ENCODE measurements around the gene HOXA5. TPM values are rescaled to one million over a fixed set of nuclear protein-coding genes. Genes with fewer than 3 reads are reported as not detected.

Gene HOXA5
- total RNA-seq, 2 experiments from 2014 or later = 3.4 to 7.4 TPM

GRCh38 chr7:27128034-27128433 lies 15.4 kb downstream of the HOXA5 start:
- H3K79me2 ChIP-seq (ENCODE audit: insufficient read depth, low read depth, low read length) = no peaks in the 10 kb centered on the region
- BruUV-seq (replicated peaks) = no TSS peak
- H3K4me1 ChIP-seq (ENCODE audit: insufficient read depth, low read length, poor library complexity, severe bottlenecking) = peaks cover 4% of the 10 kb centered on the region
- H3K4me3 ChIP-seq (ENCODE audit: low read depth, low read length, poor library complexity, severe bottlenecking) = no peak overlapping the region
- no peak overlapping the region for H3K4me2 ChIP-seq (ENCODE audit: low read length)
- no peaks in the 10 kb centered on the region for H3K36me3 ChIP-seq (ENCODE audit: insufficient read depth, low read length)
- no peak overlapping the region for H3K27ac ChIP-seq (ENCODE audit: low read depth, low read length, poor library complexity, severe bottlenecking)
- DNase-seq (ENCODE audit: low spot score) = no peak
- H3K9me2 ChIP-seq (ENCODE audit: insufficient read depth, low read length) = no peaks in the 10 kb centered on the region
- POLR2A ChIA-PET = interaction anchor here (0.6 to 1.6 kb wide), 2 partner anchors 22 to 239 kb away, joined by 3 to 4 read pairs; no protein-coding TSS in a partner anchor
- no peaks in the 10 kb centered on the region for H3K9me3 ChIP-seq (ENCODE audit: low read length)
- no peaks in the 10 kb centered on the region; the same call in 1 of the 2 replicates for H4K20me1 ChIP-seq (ENCODE audit: insufficient read depth, low read length)
- intact Hi-C loops (cut with micrococcal nuclease; ENCODE audit: unreplicated experiment) = no loop called here
- TF ChIP-seq CTCF (conservative IDR thresholded peaks at IDR 0.05; ENCODE audit: low read length) = no peak
- no peak for TF ChIP-seq EZH2phosphoT487 (IDR thresholded peaks at IDR 0.05; ENCODE audit: borderline replicate concordance, low read depth, low read length)
- no peak overlapping the region for H2AFZ ChIP-seq (ENCODE audit: low read length)
- CTCF ChIA-PET (ENCODE audit: unreplicated experiment) = interaction anchor here (0.9 kb wide), 1 partner anchor 31 kb away, joined by 3 read pairs; no protein-coding TSS in a partner anchor

GRCh38 chr7:27126596-27127327 lies 16.7 kb downstream of the HOXA5 start:
- no peaks in the 10 kb centered on the region; the same call in 1 of the 2 replicates for H4K20me1 ChIP-seq (ENCODE audit: insufficient read depth, low read length)
- H3K9me3 ChIP-seq (ENCODE audit: low read length) = no peaks in the 10 kb centered on the region
- POLR2A ChIA-PET = no interaction called here
- no TSS peak for BruUV-seq (replicated peaks)
- no peak overlapping the region for H3K27ac ChIP-seq (ENCODE audit: low read depth, low read length, poor library complexity, severe bottlenecking)
- no peak overlapping the region for H3K4me3 ChIP-seq (ENCODE audit: low read depth, low read length, poor library complexity, severe bottlenecking)
- H3K9me2 ChIP-seq (ENCODE audit: insufficient read depth, low read length) = no peaks in the 10 kb centered on the region
- no peak overlapping the region for H3K4me2 ChIP-seq (ENCODE audit: low read length)
- no peak overlapping the region for H2AFZ ChIP-seq (ENCODE audit: low read length)
- intact Hi-C loops (cut with micrococcal nuclease; ENCODE audit: unreplicated experiment) = no loop called here
- no peak for DNase-seq (ENCODE audit: low spot score)
- CTCF ChIA-PET (ENCODE audit: unreplicated experiment) = no interaction called here
- TF ChIP-seq CTCF (conservative IDR thresholded peaks at IDR 0.05; ENCODE audit: low read length) = no peak
- TF ChIP-seq EZH2phosphoT487 (IDR thresholded peaks at IDR 0.05; ENCODE audit: borderline replicate concordance, low read depth, low read length) = no peak
- no peaks in the 10 kb centered on the region for H3K79me2 ChIP-seq (ENCODE audit: insufficient read depth, low read depth, low read length)
- no peaks in the 10 kb centered on the region for H3K36me3 ChIP-seq (ENCODE audit: insufficient read depth, low read length)
- peaks cover 4% of the 10 kb centered on the region for H3K4me1 ChIP-seq (ENCODE audit: insufficient read depth, low read length, poor library complexity, severe bottlenecking)

GRCh38 chr7:27125986-27126394 lies 17.5 kb downstream of the HOXA5 start:
- no TSS peak for BruUV-seq (replicated peaks)
- Histone ChIP-seq H3K9me3 (ENCODE audit: low read length) (no peaks in the 10 kb centered on the region), H3K9me2 (ENCODE audit: insufficient read depth, low read length) (no peaks in the 10 kb centered on the region), H3K4me1 (ENCODE audit: insufficient read depth, low read length, poor library complexity, severe bottlenecking) (no peaks in the 10 kb centered on the region), H3K36me3 (ENCODE audit: insufficient read depth, low read length) (no peaks in the 10 kb centered on the region), H4K20me1 (ENCODE audit: insufficient read depth, low read length) (no peaks in the 10 kb centered on the region; the same call in 1 of the 2 replicates), H3K4me3 (ENCODE audit: low read depth, low read length, poor library complexity, severe bottlenecking) (no peak overlapping the region), H3K27ac (ENCODE audit: low read depth, low read length, poor library complexity, severe bottlenecking) (no peak overlapping the region), H2AFZ (ENCODE audit: low read length) (no peak overlapping the region), H3K4me2 (ENCODE audit: low read length) (no peak overlapping the region), H3K79me2 (ENCODE audit: insufficient read depth, low read depth, low read length) (no peaks in the 10 kb centered on the region)
- POLR2A ChIA-PET = no interaction called here
- intact Hi-C loops (cut with micrococcal nuclease; ENCODE audit: unreplicated experiment) = no loop called here
- no peak for DNase-seq (ENCODE audit: low spot score)
- TF ChIP-seq CTCF (conservative IDR thresholded peaks at IDR 0.05; ENCODE audit: low read length) = no peak
- TF ChIP-seq EZH2phosphoT487 (IDR thresholded peaks at IDR 0.05; ENCODE audit: borderline replicate concordance, low read depth, low read length) = no peak
- CTCF ChIA-PET (ENCODE audit: unreplicated experiment) = no interaction called here

Measured in OCI-LY7 (cell line).